Prostate gland (tissue), 2 donors: ENCODE data around the gene ABLIM1.

Experiments used
- POLR2A ChIP-seq: fragments of 450-650 bp; IDR thresholded peaks from one replicate; pipeline ENCODE4 v1.6.1; 2016; ENCODE audit warnings: antibody characterized with exemption, mild to moderate bottlenecking
- POLR2AphosphoS5 ChIP-seq: sonication (generic); formaldehyde crosslinking; IDR thresholded peaks from one replicate; pipeline ENCODE4 v1.6.1; 2017; ENCODE audit warnings: antibody characterized with exemption
- TF ChIP-seq, protein P1 (sequence below), 4 experiments: fragments of 200-600 bp in 2 of 4; fragments of 450-650 bp in 2 of 4; sonication (generic) in 2 of 4; IDR thresholded peaks; 1 replicate in 3 of 4; 2 replicates in 1 of 4; pipeline ENCODE4 v1.5.1; 2016 to 2019; ENCODE audit warnings: antibody characterized with exemption in 4 of 4, mild to moderate bottlenecking in 2 of 4, moderate library complexity in 2 of 4

DNA sequence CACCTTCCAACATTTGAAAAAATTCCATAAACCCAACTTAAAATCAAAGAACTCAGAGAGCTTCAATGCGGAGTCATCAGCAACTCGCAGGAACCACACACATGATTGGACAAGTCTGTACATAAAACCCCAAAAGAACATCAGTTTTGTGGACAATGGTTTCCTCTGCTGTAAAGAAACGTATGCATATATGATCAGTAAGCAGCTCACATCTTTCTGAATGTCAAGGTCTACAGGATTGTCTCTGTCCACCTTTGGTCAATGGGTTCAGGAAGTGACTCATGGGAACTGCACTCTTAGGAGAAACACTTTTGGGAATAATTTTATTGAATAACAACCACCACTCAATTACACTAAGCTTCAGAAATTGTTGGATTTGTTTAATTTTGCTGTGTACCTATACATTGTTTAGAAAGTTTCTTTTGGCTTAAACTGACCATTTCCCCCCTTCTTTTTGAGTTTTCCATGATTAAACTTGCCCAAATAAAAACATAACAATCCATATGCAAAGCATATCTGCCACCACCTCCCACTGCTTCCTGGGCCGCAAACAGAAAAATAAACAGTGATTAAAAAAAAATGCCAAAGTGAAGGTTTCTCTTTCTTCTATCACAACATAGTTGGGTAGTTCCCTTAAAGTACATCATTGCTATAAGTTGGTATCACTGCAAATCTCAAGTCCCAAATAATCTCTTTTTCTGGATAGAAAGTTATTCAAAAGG is 226.5 kb downstream of the ABLIM1 start:
- TF ChIP-seq POLR2A = no peak
- TF ChIP-seq POLR2AphosphoS5 = no peak
- TF ChIP-seq, protein P1, sequence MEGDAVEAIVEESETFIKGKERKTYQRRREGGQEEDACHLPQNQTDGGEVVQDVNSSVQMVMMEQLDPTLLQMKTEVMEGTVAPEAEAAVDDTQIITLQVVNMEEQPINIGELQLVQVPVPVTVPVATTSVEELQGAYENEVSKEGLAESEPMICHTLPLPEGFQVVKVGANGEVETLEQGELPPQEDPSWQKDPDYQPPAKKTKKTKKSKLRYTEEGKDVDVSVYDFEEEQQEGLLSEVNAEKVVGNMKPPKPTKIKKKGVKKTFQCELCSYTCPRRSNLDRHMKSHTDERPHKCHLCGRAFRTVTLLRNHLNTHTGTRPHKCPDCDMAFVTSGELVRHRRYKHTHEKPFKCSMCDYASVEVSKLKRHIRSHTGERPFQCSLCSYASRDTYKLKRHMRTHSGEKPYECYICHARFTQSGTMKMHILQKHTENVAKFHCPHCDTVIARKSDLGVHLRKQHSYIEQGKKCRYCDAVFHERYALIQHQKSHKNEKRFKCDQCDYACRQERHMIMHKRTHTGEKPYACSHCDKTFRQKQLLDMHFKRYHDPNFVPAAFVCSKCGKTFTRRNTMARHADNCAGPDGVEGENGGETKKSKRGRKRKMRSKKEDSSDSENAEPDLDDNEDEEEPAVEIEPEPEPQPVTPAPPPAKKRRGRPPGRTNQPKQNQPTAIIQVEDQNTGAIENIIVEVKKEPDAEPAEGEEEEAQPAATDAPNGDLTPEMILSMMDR (IDR thresholded peaks at IDR 0.05) = no peak
